HCT116 (cell line): ENCODE measurements around the gene CAPN9. TPM values are rescaled to one million over a fixed set of nuclear protein-coding genes. Genes with fewer than 3 reads are reported as not detected.

Experiments used
- ATAC-seq: fragments of 200-7000 bp; cut with Tn5 transposase; 2 replicates; pipeline ENCODE4 v1.9.1; 2020; ENCODE audit warnings: mild to moderate bottlenecking, moderate library complexity
- BruUV-seq: library from RNA; stranded (reverse); fragments of 400-500 nt; replicated peaks from 2 replicates; lab custom pipeline; 2021; lab: Mats Ljungman, UMichigan
- CTCF ChIA-PET: fragments of 300-600 bp; sonication (Branson Sonifier 250); formaldehyde crosslinking; loops from one replicate; lab custom pipeline; 2021; ENCODE audit warnings: antibody characterized with exemption; lab: Charles Lee
- POLR2A ChIA-PET: fragments of 300-600, 350-600 bp; sonication (Branson Sonifier 250); formaldehyde crosslinking; loops from one replicate; lab custom pipeline; 2021; ENCODE audit warnings: antibody characterized with exemption; lab: Charles Lee
- RAD21 ChIA-PET, 2 experiments: fragments of 300-600 bp; sonication (Branson Sonifier 250); formaldehyde crosslinking; loops; one replicate each; lab custom pipeline; 2023; ENCODE audit warnings: low total read pairs in 2 of 2; ENCODE audit not compliant: uncharacterized antibody in 2 of 2, unreplicated experiment in 2 of 2, low non-redundant PET in 1 of 2; lab: Charles Lee
- DNase-seq: peaks from one replicate; pipeline ENCODE4 v3.0.0-alpha.2; 2010; ENCODE audit warnings: low read depth, low spot score
- H2AFZ ChIP-seq: fragments of 200-600 bp; shearing (Covaris generic), sonication (generic); 2 replicates; pipeline ENCODE4 v1.6.1; 2017; ENCODE audit warnings: low read depth, mixed run types, mixed read lengths, antibody characterized with exemption, low read length; ENCODE audit not compliant: poor library complexity, severe bottlenecking
- H3K27ac ChIP-seq: 2 replicates; pipeline ENCODE4 v1.5.1; 2012; ENCODE audit warnings: low read depth, low read length
- H3K27me3 ChIP-seq: fragments of 200-600 bp; sonication (generic); 2 replicates; pipeline ENCODE4 v1.6.1; 2016; ENCODE audit warnings: mixed run types, low read length, mixed read lengths; ENCODE audit not compliant: insufficient read depth
- H3K36me3 ChIP-seq, 2 experiments: fragments of 200-500 bp in 1 of 2; fragments of 200-600 bp in 1 of 2; sonication (Bioruptor generic) in 1 of 2; sonication (generic) in 1 of 2; 2 replicates each; pipeline versions ENCODE4 v1.5.1 to v1.6.1; 2014 to 2016; ENCODE audit warnings: low read length in 2 of 2, inconsistent platforms in 1 of 2, mixed read lengths in 1 of 2, mixed run types in 1 of 2; ENCODE audit not compliant: insufficient read depth in 2 of 2, control insufficient read depth in 1 of 2
- H3K4me1 ChIP-seq, 2 experiments: fragments of 200-600 bp in 1 of 2; sonication (generic) in 1 of 2; 2 replicates each; pipeline versions ENCODE4 v1.5.1 to v1.6.1; 2012 to 2017; ENCODE audit warnings: low read length in 2 of 2, inconsistent platforms in 1 of 2, mild to moderate bottlenecking in 1 of 2, mixed read lengths in 1 of 2, mixed run types in 1 of 2, moderate library complexity in 1 of 2; ENCODE audit not compliant: insufficient read depth in 2 of 2, control insufficient read depth in 1 of 2
- H3K4me2 ChIP-seq: fragments of 200-600 bp; sonication (generic); 2 replicates; pipeline ENCODE4 v1.6.1; 2017; ENCODE audit warnings: mixed run types, low read length, mixed read lengths
- H3K4me3 ChIP-seq, 2 experiments: fragments of 200-600 bp in 1 of 2; sonication (generic) in 1 of 2; replicated peaks in 1 of 2; 2 replicates each; pipeline ENCODE4 v1.5.1; 2011 to 2016; ENCODE audit warnings: low read length in 2 of 2, control low read depth in 1 of 2, low read depth in 1 of 2, mild to moderate bottlenecking in 1 of 2, mixed read lengths in 1 of 2, mixed run types in 1 of 2
- H3K79me2 ChIP-seq: fragments of 200-600 bp; sonication (generic); 2 replicates; pipeline ENCODE4 v1.6.1; 2017; ENCODE audit warnings: mild to moderate bottlenecking, mixed run types, low read length, moderate library complexity, mixed read lengths; ENCODE audit not compliant: insufficient read depth
- H3K9ac ChIP-seq: fragments of 200-600 bp; sonication (generic); 2 replicates; pipeline ENCODE4 v1.6.1; 2016; ENCODE audit warnings: low read length, mixed read lengths
- H3K9me2 ChIP-seq: fragments of 200-600 bp; sonication (generic), shearing (Covaris generic); 2 replicates; pipeline ENCODE4 v1.6.1; 2017; ENCODE audit warnings: mixed run types, mild to moderate bottlenecking, moderate library complexity; ENCODE audit not compliant: insufficient read depth
- H3K9me3 ChIP-seq, 2 experiments: fragments of 200-500 bp in 1 of 2; fragments of 200-600 bp in 1 of 2; sonication (Bioruptor generic) in 1 of 2; sonication (generic) in 1 of 2; 2 replicates each; pipeline ENCODE4 v1.6.1; 2014 to 2017; ENCODE audit warnings: low read length in 2 of 2, mixed read lengths in 2 of 2, inconsistent platforms in 1 of 2, low read depth in 1 of 2, mild to moderate bottlenecking in 1 of 2, mixed run types in 1 of 2, moderate library complexity in 1 of 2; ENCODE audit not compliant: control insufficient read depth in 1 of 2, insufficient read depth in 1 of 2
- H4K20me1 ChIP-seq: fragments of 200-600 bp; sonication (generic), shearing (Covaris generic); 2 replicates; pipeline ENCODE4 v1.6.1; 2017; ENCODE audit warnings: mixed run types, mild to moderate bottlenecking, moderate library complexity; ENCODE audit not compliant: insufficient read depth
- ATF3 ChIP-seq: IDR thresholded peaks from 2 replicates; pipeline ENCODE4 v1.6.1; 2012
- CEBPB ChIP-seq: IDR thresholded peaks from 2 replicates; pipeline ENCODE4 v1.6.1; 2012; ENCODE audit warnings: low read depth
- EGR1 ChIP-seq: IDR thresholded peaks from 2 replicates; pipeline ENCODE4 v1.6.1; 2012; ENCODE audit warnings: low read depth
- FOSL1 ChIP-seq: IDR thresholded peaks from 2 replicates; pipeline ENCODE4 v1.6.1; 2012; ENCODE audit warnings: low read depth
- JUND ChIP-seq: IDR thresholded peaks from 2 replicates; pipeline ENCODE4 v1.6.1; 2012
- RAD21 ChIP-seq: IDR thresholded peaks from 2 replicates; pipeline ENCODE4 v1.6.1; 2012; ENCODE audit warnings: low read depth, mild to moderate bottlenecking
- REST ChIP-seq: IDR thresholded peaks from 2 replicates; pipeline ENCODE4 v1.6.1; 2012; ENCODE audit warnings: low read depth
- SIN3A ChIP-seq: IDR thresholded peaks from 2 replicates; pipeline ENCODE4 v1.6.1; 2012; ENCODE audit warnings: low read depth
- SP1 ChIP-seq: IDR thresholded peaks from 2 replicates; pipeline ENCODE4 v1.6.1; 2012; ENCODE audit warnings: low read depth
- ZFX ChIP-seq: fragments of 450-650 bp; IDR thresholded peaks from 2 replicates; pipeline ENCODE4 v1.6.1; 2017
- intact Hi-C: fragments of 100-400 bp; cut with micrococcal nuclease; formaldehyde crosslinking; loops from 2 replicates; pipeline ENCODE4 v1.10.0; 2022
- total RNA-seq: library from RNA; stranded (reverse); gene quantifications from one replicate; pipeline ENCODE4 v1.2.1, GENCODE V29; 2021; ENCODE audit not compliant: unreplicated experiment
- TF ChIP-seq, protein P1 (sequence below): IDR thresholded peaks from 2 replicates; pipeline ENCODE4 v1.6.1; 2012
- TF ChIP-seq, protein P2 (sequence below): IDR thresholded peaks from 2 replicates; pipeline ENCODE4 v1.6.1; 2011; ENCODE audit warnings: mild to moderate bottlenecking, low read length, moderate library complexity; ENCODE audit not compliant: insufficient replicate concordance; ENCODE audit errors: extremely low read depth

Gene CAPN9
- total RNA-seq, 1 experiment from 2014 or later: not detected

- TF ChIP-seq SIN3A: no peak
- TF ChIP-seq SP1: 0 out of 2 replicates have a peak, but pooled peaks have one; percentile 35
- TF ChIP-seq FOSL1: peak; percentile 26; the same call in 1 of the 2 replicates
- TF ChIP-seq CEBPB: no peak
- no peak for TF ChIP-seq RAD21
- TF ChIP-seq, protein P1, sequence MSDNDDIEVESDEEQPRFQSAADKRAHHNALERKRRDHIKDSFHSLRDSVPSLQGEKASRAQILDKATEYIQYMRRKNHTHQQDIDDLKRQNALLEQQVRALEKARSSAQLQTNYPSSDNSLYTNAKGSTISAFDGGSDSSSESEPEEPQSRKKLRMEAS: no peak
- no peak for TF ChIP-seq ZFX
- no peak for TF ChIP-seq EGR1
- TF ChIP-seq JUND: peak; percentile 18; the same call in 1 of the 2 replicates
- no peak for TF ChIP-seq REST
- TF ChIP-seq, protein P2, sequence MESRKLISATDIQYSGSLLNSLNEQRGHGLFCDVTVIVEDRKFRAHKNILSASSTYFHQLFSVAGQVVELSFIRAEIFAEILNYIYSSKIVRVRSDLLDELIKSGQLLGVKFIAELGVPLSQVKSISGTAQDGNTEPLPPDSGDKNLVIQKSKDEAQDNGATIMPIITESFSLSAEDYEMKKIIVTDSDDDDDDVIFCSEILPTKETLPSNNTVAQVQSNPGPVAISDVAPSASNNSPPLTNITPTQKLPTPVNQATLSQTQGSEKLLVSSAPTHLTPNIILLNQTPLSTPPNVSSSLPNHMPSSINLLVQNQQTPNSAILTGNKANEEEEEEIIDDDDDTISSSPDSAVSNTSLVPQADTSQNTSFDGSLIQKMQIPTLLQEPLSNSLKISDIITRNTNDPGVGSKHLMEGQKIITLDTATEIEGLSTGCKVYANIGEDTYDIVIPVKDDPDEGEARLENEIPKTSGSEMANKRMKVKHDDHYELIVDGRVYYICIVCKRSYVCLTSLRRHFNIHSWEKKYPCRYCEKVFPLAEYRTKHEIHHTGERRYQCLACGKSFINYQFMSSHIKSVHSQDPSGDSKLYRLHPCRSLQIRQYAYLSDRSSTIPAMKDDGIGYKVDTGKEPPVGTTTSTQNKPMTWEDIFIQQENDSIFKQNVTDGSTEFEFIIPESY: no peak
- no peak for TF ChIP-seq ATF3
- H3K4me3 ChIP-seq: no peak overlapping the region
- H2AFZ ChIP-seq: no peak overlapping the region
- H3K9me2 ChIP-seq: no peaks in the 10 kb centered on the region
- H3K27ac ChIP-seq: no peak overlapping the region
- no peaks in the 10 kb centered on the region for H4K20me1 ChIP-seq
- POLR2A ChIA-PET: no interaction called here
- H3K27me3 ChIP-seq: 0 out of 2 replicates have a peak, but pooled peaks cover 4% of the 10 kb centered on the region
- intact Hi-C loops: no loop called here
- RAD21 ChIA-PET: no interaction called here
- peaks cover 0 to 5% of the 10 kb centered on the region in 2 experiments; a peak in 2 of 4 replicates for H3K4me1 ChIP-seq
- BruUV-seq: no TSS peak
- no peak overlapping the region; the same call in 1 of the 2 replicates for H3K4me2 ChIP-seq
- no peaks in the 10 kb centered on the region for H3K79me2 ChIP-seq
- H3K9me3 ChIP-seq: no peaks in the 10 kb centered on the region
- no peaks in the 10 kb centered on the region for H3K36me3 ChIP-seq
- CTCF ChIA-PET: interaction anchor here (1.1 kb wide), 1 partner anchor 63 kb away, joined by 5 read pairs; no protein-coding TSS in a partner anchor
- DNase-seq: peak; percentile 29
- ATAC-seq: peak; percentile 90
- no peak overlapping the region for H3K9ac ChIP-seq
Observed at GRCh38 chr1:230735447-230735846, 11.7 kb upstream of the CAPN9 start.
